Lung (tissue), 12 donors: ENCODE results near the gene EXOSC6. TPM values are rescaled to one million over a fixed set of nuclear protein-coding genes. Genes with fewer than 3 reads are reported as not detected.
A peak's percentile ranks its signal among the peaks of the same experiment; 100 is the strongest.
"Not testable (repeated sequence)": the region's sequence is repeated elsewhere in the genome, so short reads cannot be mapped to it uniquely, and the experiment has no call there.

Source experiments
- ATAC-seq: fragments of 200-7000 bp; cut with Tn5 transposase; one replicate; pipeline ENCODE4 v1.9.1; 2020; ENCODE audit warnings: moderate number of reproducible peaks; ENCODE audit not compliant: insufficient read depth, low FRiP score
- DNase-seq, 3 donors: peaks; one replicate each; pipeline ENCODE4 v3.0.0-alpha.2; 2013 to 2017
- H3K27ac ChIP-seq, 2 donors: one replicate each; pipeline ENCODE4 v1.5.1; 2013; ENCODE audit warnings: mild to moderate bottlenecking in 2 of 2, moderate library complexity in 2 of 2, control low read depth in 1 of 2, inconsistent platforms in 1 of 2, low read depth in 1 of 2, low read length in 1 of 2
- H3K27me3 ChIP-seq, 3 donors: one replicate each; pipeline ENCODE4 v1.5.1; 2013; ENCODE audit warnings: low read length in 2 of 3; ENCODE audit not compliant: control insufficient read depth in 3 of 3, insufficient read depth in 3 of 3
- H3K36me3 ChIP-seq, 4 donors: one replicate each; pipeline ENCODE4 v1.5.1; 2013; ENCODE audit warnings: low read length in 4 of 4, mild to moderate bottlenecking in 1 of 4, moderate library complexity in 1 of 4; ENCODE audit not compliant: control insufficient read depth in 4 of 4, insufficient read depth in 4 of 4
- H3K4me1 ChIP-seq, 5 donors: one replicate each; pipeline ENCODE4 v1.5.1; 2013; ENCODE audit warnings: low read length in 5 of 5, mild to moderate bottlenecking in 2 of 5, moderate library complexity in 1 of 5; ENCODE audit not compliant: control insufficient read depth in 5 of 5, insufficient read depth in 5 of 5
- H3K4me3 ChIP-seq: one replicate; pipeline ENCODE4 v1.5.1; 2013; ENCODE audit warnings: mild to moderate bottlenecking, control low read depth, moderate library complexity
- H3K9ac ChIP-seq, 2 donors: one replicate each; pipeline ENCODE4 v1.5.1; 2013; ENCODE audit warnings: low read length in 2 of 2, control low read depth in 1 of 2; ENCODE audit not compliant: insufficient read depth in 1 of 2
- H3K9me3 ChIP-seq, 4 donors: one replicate each; pipeline ENCODE4 v1.5.1; 2013; ENCODE audit warnings: low read length in 3 of 4, mild to moderate bottlenecking in 1 of 4, moderate library complexity in 1 of 4; ENCODE audit not compliant: control insufficient read depth in 4 of 4, insufficient read depth in 3 of 4
- WGBS, 2 donors: extraction: QIAGEN DNeasy Blood & Tissue Kit; methylation state at CpG; one replicate each; pipeline ENCODE4 v1.1.7; 2013; 5-methylcytosine and 5-hydroxymethylcytosine counted together
- polyA plus RNA-seq, 2 donors: library from polyadenylated mRNA; stranded (reverse); fragments of 200-250 nt; gene quantifications; one replicate each; pipeline ENCODE4 v1.2.1, GENCODE V29; 2013
- total RNA-seq, 2 donors: library from RNA; depleted of rRNA in 1 of 2; stranded (reverse); fragments of >200 nt in 1 of 2; gene quantifications; one replicate each; pipeline ENCODE4 v1.2.1, GENCODE V29; 2014 to 2021
- TF ChIP-seq, protein P1 (sequence below): IDR thresholded peaks from 2 replicates; pipeline ENCODE4 v1.5.1; 2012; ENCODE audit warnings: mild to moderate bottlenecking; ENCODE audit errors: control extremely low read depth, extremely low read depth
- donor health status: control.
- donor health status: control.
- donor health status: Bipolar disorder and iron deficiency.
- donor health status: healthy.
- donor health status: DM: yes; HTN: yes; CAD: no.

Gene EXOSC6
- total and polyA plus RNA-seq, 4 donors, result 7.1 to 28.0 (median 22.7) TPM

DNA sequence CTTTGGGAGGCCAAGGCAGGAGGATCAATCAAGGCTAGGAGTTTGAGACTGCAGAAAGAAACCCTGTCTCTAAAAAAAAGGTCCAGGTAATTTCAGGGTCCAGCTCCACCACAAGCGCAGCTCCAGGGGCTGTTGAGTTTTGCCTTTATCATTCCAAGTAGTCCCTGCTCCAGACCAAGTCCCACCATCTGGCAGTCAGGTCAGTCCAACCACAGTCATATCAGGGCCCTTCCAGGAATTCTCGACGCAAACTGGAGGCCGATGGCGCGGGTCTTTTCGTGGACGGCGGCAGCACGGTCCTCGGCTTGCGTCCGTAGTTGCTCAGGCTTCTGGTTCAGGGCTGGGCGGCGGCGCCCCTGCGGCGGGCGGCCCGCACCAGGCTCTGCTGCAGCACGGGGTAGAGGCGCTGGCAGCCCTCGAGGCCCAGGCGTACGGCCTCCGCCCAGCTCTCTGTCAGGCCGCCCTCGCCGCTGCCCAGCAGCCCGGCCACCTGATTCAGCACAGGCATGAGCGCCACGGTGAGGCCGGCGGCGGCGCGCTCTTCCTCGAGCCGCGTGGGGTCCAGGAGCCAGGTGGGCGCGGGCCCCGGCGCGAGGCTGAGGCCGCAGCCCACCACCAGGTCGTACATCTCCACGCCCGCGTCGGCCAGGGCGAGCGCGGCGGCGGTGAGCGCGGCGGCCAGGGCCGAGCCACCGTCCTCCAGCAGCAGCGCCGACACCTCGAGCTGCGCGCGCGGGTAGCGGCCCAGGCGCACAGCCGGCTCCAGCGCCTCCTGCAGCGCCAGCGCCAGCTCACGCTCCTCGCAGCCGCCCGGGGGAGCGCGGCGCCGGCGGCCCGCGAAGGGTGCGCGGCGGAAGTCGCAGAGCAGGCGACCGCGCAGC, 752 bp downstream of the EXOSC6 start:
- H3K36me3 ChIP-seq, result peaks cover 6 to 32% (median 17%) of the 10 kb centered on the region in 4 donors
- H3K27me3 ChIP-seq, result no peaks in the 10 kb centered on the region
- TF ChIP-seq, protein P1, sequence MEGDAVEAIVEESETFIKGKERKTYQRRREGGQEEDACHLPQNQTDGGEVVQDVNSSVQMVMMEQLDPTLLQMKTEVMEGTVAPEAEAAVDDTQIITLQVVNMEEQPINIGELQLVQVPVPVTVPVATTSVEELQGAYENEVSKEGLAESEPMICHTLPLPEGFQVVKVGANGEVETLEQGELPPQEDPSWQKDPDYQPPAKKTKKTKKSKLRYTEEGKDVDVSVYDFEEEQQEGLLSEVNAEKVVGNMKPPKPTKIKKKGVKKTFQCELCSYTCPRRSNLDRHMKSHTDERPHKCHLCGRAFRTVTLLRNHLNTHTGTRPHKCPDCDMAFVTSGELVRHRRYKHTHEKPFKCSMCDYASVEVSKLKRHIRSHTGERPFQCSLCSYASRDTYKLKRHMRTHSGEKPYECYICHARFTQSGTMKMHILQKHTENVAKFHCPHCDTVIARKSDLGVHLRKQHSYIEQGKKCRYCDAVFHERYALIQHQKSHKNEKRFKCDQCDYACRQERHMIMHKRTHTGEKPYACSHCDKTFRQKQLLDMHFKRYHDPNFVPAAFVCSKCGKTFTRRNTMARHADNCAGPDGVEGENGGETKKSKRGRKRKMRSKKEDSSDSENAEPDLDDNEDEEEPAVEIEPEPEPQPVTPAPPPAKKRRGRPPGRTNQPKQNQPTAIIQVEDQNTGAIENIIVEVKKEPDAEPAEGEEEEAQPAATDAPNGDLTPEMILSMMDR, result no peak
- H3K4me3 ChIP-seq, result peak overlapping the region; percentile 84
- DNase-seq (peak; percentile 6 to 44 (median 37)), ATAC-seq (peak; percentile 38)
- H3K9ac ChIP-seq, result peak overlapping the region in 1 of 2 donors; percentile 11
- peaks cover 0 to 13% (median 0%) of the 10 kb centered on the region in 5 donors for H3K4me1 ChIP-seq
- 1% methylated on average over 58 to 92 of the region's 92 CpGs for WGBS, 2 donors
- peak overlapping the region; percentile 79 to 90 for H3K27ac ChIP-seq
- no peaks in the 10 kb centered on the region for H3K9me3 ChIP-seq

DNA sequence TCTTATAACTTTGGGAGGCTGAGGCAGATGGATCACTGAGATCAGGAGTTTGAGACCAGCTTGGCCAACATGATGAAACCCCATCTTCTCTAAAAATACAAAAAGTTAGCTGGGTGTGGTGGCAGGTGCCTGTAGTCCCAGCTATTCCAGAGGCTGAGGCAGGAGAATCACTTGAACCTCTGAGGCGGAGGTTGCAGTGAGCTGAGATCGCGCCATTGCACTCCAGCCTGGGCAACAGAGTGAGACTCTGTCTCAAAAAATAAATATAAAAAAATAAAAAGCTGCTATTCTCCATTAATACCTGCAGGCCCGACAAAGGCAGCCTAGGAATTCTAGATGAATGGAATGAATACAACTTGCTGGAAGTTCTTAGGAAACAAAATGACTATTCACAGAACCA, 2.0 kb downstream of the EXOSC6 start:
- not testable (repeated sequence) for H3K9me3 ChIP-seq, H3K4me3 ChIP-seq
- WGBS, 2 donors, result 80 to 89% methylated on average over 4 of the region's 4 CpGs

DNA sequence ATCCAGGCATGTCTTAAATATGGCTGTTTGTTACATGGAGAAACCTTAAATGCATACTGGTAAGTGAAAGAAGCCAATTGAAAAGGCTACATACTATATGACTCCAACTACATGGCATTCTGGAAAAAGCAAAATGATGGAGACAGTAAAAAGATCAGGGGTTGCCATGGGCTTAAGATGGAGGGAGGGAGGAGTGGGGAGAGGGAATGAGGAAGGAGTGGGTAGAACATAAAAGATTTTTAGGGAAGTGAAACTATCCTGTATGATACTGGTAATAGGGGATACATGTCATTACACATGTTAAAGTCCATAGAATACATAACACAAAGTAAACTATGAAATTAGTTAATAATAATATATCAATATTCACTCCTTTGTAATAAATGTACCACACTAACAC, 13.0 kb downstream of the EXOSC6 start:
- H3K9me3 ChIP-seq, H3K36me3 ChIP-seq, DNase-seq, ATAC-seq, H3K27ac ChIP-seq, H3K4me1 ChIP-seq, H3K27me3 ChIP-seq, H3K4me3 ChIP-seq, H3K9ac ChIP-seq: not testable (repeated sequence)

More for the DNA sequence above, 2.0 kb downstream of the EXOSC6 start:
- not testable (repeated sequence) for DNase-seq, H3K9ac ChIP-seq, H3K27ac ChIP-seq, ATAC-seq, H3K27me3 ChIP-seq
- peaks cover 0 to 23% (median 12%) of the 10 kb centered on the region in 4 donors for H3K36me3 ChIP-seq
- peaks cover 0 to 13% (median 0%) of the 10 kb centered on the region in 5 donors for H3K4me1 ChIP-seq

DNA sequence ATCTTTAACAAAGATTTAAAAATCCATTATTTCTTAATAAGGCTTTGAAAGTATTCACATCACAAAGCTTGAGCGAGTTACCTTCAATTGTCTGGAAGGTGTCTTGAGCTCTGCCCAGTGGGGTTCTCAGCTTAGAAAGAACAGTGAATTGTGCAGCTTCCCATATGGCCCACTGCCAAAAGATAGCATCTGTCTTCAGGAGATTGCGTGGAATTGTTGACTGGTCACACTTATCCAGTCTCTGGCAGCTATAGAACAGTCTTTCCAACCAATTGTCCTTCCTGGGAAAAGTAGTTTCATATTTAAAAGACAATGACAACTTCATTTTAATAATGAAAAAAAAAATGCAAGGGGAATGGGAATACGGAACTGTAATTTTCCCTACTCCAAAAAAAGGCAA, 19.9 kb downstream of the EXOSC6 start:
- not testable (repeated sequence) for H3K9ac ChIP-seq, H3K36me3 ChIP-seq, H3K4me1 ChIP-seq, H3K4me3 ChIP-seq, ATAC-seq, H3K27ac ChIP-seq, H3K9me3 ChIP-seq, H3K27me3 ChIP-seq, DNase-seq
- WGBS, 2 donors, result 78 to 85% methylated on average over 2 of the region's 3 CpGs

DNA sequence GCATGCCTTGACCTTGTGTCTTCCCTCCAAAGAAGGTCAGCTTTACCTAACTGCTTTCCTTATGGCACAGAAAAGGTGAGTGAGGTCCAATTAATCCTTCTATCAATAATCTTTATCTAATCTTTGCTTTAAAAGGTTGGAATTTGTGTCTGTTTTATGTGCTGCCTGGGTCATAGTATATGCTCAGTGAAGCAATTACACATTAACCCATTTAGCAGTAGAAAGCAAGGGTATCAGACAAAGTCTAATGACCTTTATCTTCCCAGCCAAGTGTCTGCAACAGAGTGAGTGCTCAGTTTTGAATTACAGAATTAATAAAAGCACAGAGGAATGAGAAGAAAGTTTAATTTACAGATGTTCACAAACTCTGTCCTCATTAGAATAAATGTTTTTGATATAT, 25.7 kb downstream of the EXOSC6 start:
- not testable (repeated sequence) for H3K36me3 ChIP-seq, H3K9ac ChIP-seq, H3K9me3 ChIP-seq, DNase-seq, H3K4me3 ChIP-seq, H3K4me1 ChIP-seq, ATAC-seq, H3K27ac ChIP-seq, H3K27me3 ChIP-seq

DNA sequence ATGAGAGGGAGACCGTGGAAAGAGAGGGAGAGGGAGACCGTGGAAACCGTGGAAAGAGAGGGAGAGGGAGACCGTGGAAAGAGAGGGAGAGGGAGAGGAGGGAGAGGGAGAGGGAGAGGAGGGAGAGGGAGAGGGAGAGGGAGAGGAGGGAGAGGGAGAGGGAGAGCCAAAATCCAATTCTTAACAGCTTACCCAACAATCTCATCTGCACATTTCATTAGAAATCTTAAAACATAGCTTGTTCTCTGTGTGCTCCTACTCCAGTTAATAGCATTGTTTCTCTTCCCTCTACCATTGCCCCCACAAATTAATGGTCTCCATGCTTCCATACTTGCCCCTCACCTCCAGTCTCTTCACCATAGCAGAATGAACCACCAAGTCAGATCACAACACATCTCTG, 26.3 kb downstream of the EXOSC6 start:
- not testable (repeated sequence) for H3K4me3 ChIP-seq, H3K9ac ChIP-seq, H3K4me1 ChIP-seq, H3K27ac ChIP-seq, H3K27me3 ChIP-seq, H3K36me3 ChIP-seq, ATAC-seq, DNase-seq, H3K9me3 ChIP-seq
- 100% methylated on average over 4 of the region's 4 CpGs; no CpG with 5 or more reads in 1 of the 2 donors for WGBS, 2 donors

DNA sequence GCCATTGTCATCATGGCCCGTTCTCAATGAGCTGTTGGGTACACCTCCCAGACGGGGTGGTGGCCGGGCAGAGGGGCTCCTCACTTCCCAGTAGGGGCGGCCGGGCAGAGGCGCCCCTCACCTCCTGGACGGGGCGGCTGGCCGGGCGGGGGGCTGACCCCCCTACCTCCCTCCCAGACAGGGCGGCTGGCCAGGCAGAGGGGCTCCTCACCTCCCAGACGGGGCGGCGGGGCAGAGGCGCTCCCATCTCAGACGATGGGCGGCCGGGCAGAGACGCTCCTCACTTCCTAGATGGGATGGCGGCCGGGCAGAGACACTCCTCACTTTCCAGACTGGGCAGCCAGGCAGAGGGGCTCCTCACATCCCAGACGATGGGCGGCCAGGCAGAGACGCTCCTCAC, 27.1 kb downstream of the EXOSC6 start:
- WGBS, 2 donors, result 96% methylated on average over 16 to 18 of the region's 24 CpGs
- not testable (repeated sequence) for H3K4me3 ChIP-seq, H3K4me1 ChIP-seq, H3K9ac ChIP-seq, H3K27ac ChIP-seq, ATAC-seq, DNase-seq, H3K9me3 ChIP-seq, H3K36me3 ChIP-seq, H3K27me3 ChIP-seq
